HG03066 (cell line): ENCODE measurements around the gene DRGX.

ENCODE experiments used
- ATAC-seq: cut with Tn5 transposase; IDR thresholded peaks from one replicate; pipeline ENCODE4 v1.9.1; 2021; ENCODE audit warnings: low read depth; ENCODE audit not compliant: unreplicated experiment

Gene DRGX

GRCh38 chr10:49408519-49409306 lies 12.8 kb upstream of the DRGX start:
- no peak for ATAC-seq

GRCh38 chr10:49407552-49408137 lies 11.8 kb upstream of the DRGX start:
- no peak for ATAC-seq

- no peak for ATAC-seq
Measured at GRCh38 chr10:49407151-49407550, 11.3 kb upstream of the DRGX start.

- ATAC-seq, result no peak
Measured at GRCh38 chr10:49404321-49404878, 8.5 kb upstream of the DRGX start.

- ATAC-seq, result no peak
Measured at GRCh38 chr10:49403363-49403762, 7.5 kb upstream of the DRGX start.

GRCh38 chr10:49400365-49400764 lies 4.5 kb upstream of the DRGX start:
- ATAC-seq, result no peak

- ATAC-seq, result no peak
Measured at GRCh38 chr10:49398986-49399385, 3.1 kb upstream of the DRGX start.

- ATAC-seq, result no peak
Measured at GRCh38 chr10:49398000-49398861, 2.3 kb upstream of the DRGX start.

GRCh38 chr10:49397036-49397999 lies 1.4 kb upstream of the DRGX start:
- ATAC-seq, result no peak

- ATAC-seq, result no peak
Measured at GRCh38 chr10:49396666-49396999, 744 bp upstream of the DRGX start.

- ATAC-seq, result no peak
Measured at GRCh38 chr10:49394933-49395740, 752 bp downstream of the DRGX start.

- ATAC-seq, result no peak
Measured at GRCh38 chr10:49393757-49394156, 2.1 kb downstream of the DRGX start.

- ATAC-seq, result no peak
Measured at GRCh38 chr10:49393301-49393700, 2.6 kb downstream of the DRGX start.

GRCh38 chr10:49389361-49389933 lies 6.4 kb downstream of the DRGX start:
- no peak for ATAC-seq

- no peak for ATAC-seq
Measured at GRCh38 chr10:49388161-49388560, 7.7 kb downstream of the DRGX start.

GRCh38 chr10:49387071-49387470 lies 8.8 kb downstream of the DRGX start:
- ATAC-seq, result no peak

GRCh38 chr10:49385939-49386922 lies 9.7 kb downstream of the DRGX start:
- ATAC-seq, result no peak
